ENCODE data around the gene MCTP2. TPM values are rescaled to one million over a fixed set of nuclear protein-coding genes. Genes with fewer than 3 reads are reported as not detected.
A peak's percentile ranks its signal among the peaks of the same experiment; 100 is the strongest.

Gene MCTP2
- total and polyA plus RNA-seq, 2 donors (not counting 1 experiment from before 2014, with no cell fraction given), result 38.3 to 64.8 TPM

GRCh38 chr15:94327356-94327936, 96.1 kb downstream of the MCTP2 start:
- Mint-ChIP-seq H3K27ac (peak overlapping the region; percentile 26), H3K4me1 (peaks cover 22% of the 10 kb centered on the region), H3K9me3 (ENCODE audit: insufficient read depth) (no peaks in the 10 kb centered on the region), H3K4me3 (no peak overlapping the region), H3K27me3 (no peaks in the 10 kb centered on the region)
- Histone ChIP-seq H3K9me3 (ENCODE audit: control extremely low read depth in 1 of 3, control insufficient read depth in 2 of 3, insufficient read depth in 1 of 3, low read length in 2 of 3) (no peaks in the 10 kb centered on the region), H3K9ac (ENCODE audit: low read length) (no peak overlapping the region), H3K79me2 (ENCODE audit: control insufficient read depth, insufficient read depth, low read length) (peaks cover 72% of the 10 kb centered on the region), H3K36me3 (replicated peaks in 1 of 2; ENCODE audit: control extremely low read depth in 1 of 2, control insufficient read depth in 1 of 2, extremely low read depth in 1 of 2, insufficient read depth in 2 of 2, low read length in 1 of 2) (peaks cover 2 to 11% of the 10 kb centered on the region in 2 experiments), H3K27me3 (replicated peaks in 1 of 4; ENCODE audit: control extremely low read depth in 1 of 4, control insufficient read depth in 3 of 4, insufficient read depth in 4 of 4, low read length in 3 of 4) (no peaks in the 10 kb centered on the region), H3K4me3 (ENCODE audit: control extremely low read depth in 1 of 5, extremely low read depth in 1 of 5, insufficient read depth in 1 of 5, low read depth in 2 of 5, low read length in 4 of 5) (no peak overlapping the region), H2AFZ (ENCODE audit: insufficient read depth, low read depth, low read length, poor library complexity, severe bottlenecking) (no peak overlapping the region), H3K27ac (ENCODE audit: low read length in 2 of 2) (no peak overlapping the region), H4K20me1 (ENCODE audit: control insufficient read depth, insufficient read depth, low read length, poor library complexity, severe bottlenecking) (peaks cover 39% of the 10 kb centered on the region), H3K4me1 (ENCODE audit: control insufficient read depth in 2 of 2, insufficient read depth in 2 of 2, low read length in 2 of 2) (peaks cover 3 to 8% of the 10 kb centered on the region in 2 donors), H3K4me2 (replicated peaks; ENCODE audit: low read depth, low read length, poor library complexity, severe bottlenecking) (no peak overlapping the region)
- intact Hi-C loops (cut with micrococcal nuclease), result no loop called here
- CTCF ChIA-PET, result interaction anchor here (0.8 to 9.4 kb wide), 7 partner anchors 14 to 164 kb away, joined by 3 to 511 read pairs (median 5); no protein-coding TSS in a partner anchor
- POLR2A ChIA-PET, result no interaction called here
- no CpG with 5 or more reads among the region's 2 CpGs for WGBS (ENCODE audit: insufficient coverage)
- DNase-seq, result peak; percentile 31
- TF ChIP-seq EZH2 (IDR thresholded peaks at IDR 0.05; ENCODE audit: borderline replicate concordance, insufficient read depth, low read depth, low read length, poor library complexity, severe bottlenecking) (no peak), CTCF (IDR thresholded peaks at IDR 0.05) (peak; percentile 77)
- peak; percentile 37 for ATAC-seq (ENCODE audit: low read depth)

- ChIA-PET CTCF (interaction anchor here (2.2 to 4.3 kb wide), 3 partner anchors 8 to 169 kb away, joined by 14 to 38 read pairs (median 30); no protein-coding TSS in a partner anchor), POLR2A (no interaction called here)
- Histone ChIP-seq H2AFZ (ENCODE audit: insufficient read depth, low read depth, low read length, poor library complexity, severe bottlenecking) (no peak overlapping the region), H3K4me3 (ENCODE audit: control extremely low read depth in 1 of 5, extremely low read depth in 1 of 5, insufficient read depth in 1 of 5, low read depth in 2 of 5, low read length in 4 of 5) (no peak overlapping the region), H3K27ac (ENCODE audit: low read length in 2 of 2) (no peak overlapping the region), H3K79me2 (ENCODE audit: control insufficient read depth, insufficient read depth, low read length) (peaks cover 54% of the 10 kb centered on the region), H3K36me3 (replicated peaks in 1 of 2; ENCODE audit: control extremely low read depth in 1 of 2, control insufficient read depth in 1 of 2, extremely low read depth in 1 of 2, insufficient read depth in 2 of 2, low read length in 1 of 2) (peaks cover 7 to 12% of the 10 kb centered on the region in 2 experiments), H4K20me1 (ENCODE audit: control insufficient read depth, insufficient read depth, low read length, poor library complexity, severe bottlenecking) (peaks cover 31% of the 10 kb centered on the region), H3K9ac (ENCODE audit: low read length) (no peak overlapping the region), H3K4me1 (ENCODE audit: control insufficient read depth in 2 of 2, insufficient read depth in 2 of 2, low read length in 2 of 2) (no peaks in the 10 kb centered on the region), H3K9me3 (ENCODE audit: control extremely low read depth in 1 of 3, control insufficient read depth in 2 of 3, insufficient read depth in 1 of 3, low read length in 2 of 3) (no peaks in the 10 kb centered on the region), H3K4me2 (replicated peaks; ENCODE audit: low read depth, low read length, poor library complexity, severe bottlenecking) (no peak overlapping the region), H3K27me3 (replicated peaks in 1 of 4; ENCODE audit: control extremely low read depth in 1 of 4, control insufficient read depth in 3 of 4, insufficient read depth in 4 of 4, low read length in 3 of 4) (no peaks in the 10 kb centered on the region)
- Mint-ChIP-seq H3K4me1 (peaks cover 4% of the 10 kb centered on the region), H3K9me3 (ENCODE audit: insufficient read depth) (no peaks in the 10 kb centered on the region), H3K27me3 (no peaks in the 10 kb centered on the region), H3K27ac (no peak overlapping the region), H3K4me3 (no peak overlapping the region)
- no peak for TF ChIP-seq CTCF (IDR thresholded peaks at IDR 0.05)
- TF ChIP-seq EZH2 (IDR thresholded peaks at IDR 0.05; ENCODE audit: borderline replicate concordance, insufficient read depth, low read depth, low read length, poor library complexity, severe bottlenecking), result no peak
- intact Hi-C loops (cut with micrococcal nuclease), result no loop called here
- WGBS (ENCODE audit: insufficient coverage), result 96% methylated on average over 2 of the region's 3 CpGs
- ATAC-seq (ENCODE audit: low read depth) (no peak), DNase-seq (no peak)
These were observed 100.4 kb downstream of the MCTP2 start for GRCh38 chr15:94331731-94332130.
